AG09309 (cell line): ENCODE data around the gene CNOT3.
"Not testable (repeated sequence)": the region's sequence is repeated elsewhere in the genome, so short reads cannot be mapped to it uniquely, and the experiment has no call there.

Experiments
- DNase-seq: peaks from one replicate; pipeline ENCODE4 v3.0.0-alpha.2; 2010; ENCODE audit warnings: low read depth
- H3K4me3 ChIP-seq: 2 replicates; pipeline ENCODE4 v1.5.1; 2011; ENCODE audit warnings: mild to moderate bottlenecking, low read depth, low read length, moderate library complexity; ENCODE audit not compliant: control insufficient read depth
- TF ChIP-seq, protein P1 (sequence below): IDR thresholded peaks from 2 replicates; pipeline ENCODE4 v1.5.1; 2011; ENCODE audit warnings: mild to moderate bottlenecking, low read depth, low read length, inconsistent platforms; ENCODE audit not compliant: insufficient read depth, control insufficient read depth; ENCODE audit errors: missing control alignments

Gene CNOT3

DNA sequence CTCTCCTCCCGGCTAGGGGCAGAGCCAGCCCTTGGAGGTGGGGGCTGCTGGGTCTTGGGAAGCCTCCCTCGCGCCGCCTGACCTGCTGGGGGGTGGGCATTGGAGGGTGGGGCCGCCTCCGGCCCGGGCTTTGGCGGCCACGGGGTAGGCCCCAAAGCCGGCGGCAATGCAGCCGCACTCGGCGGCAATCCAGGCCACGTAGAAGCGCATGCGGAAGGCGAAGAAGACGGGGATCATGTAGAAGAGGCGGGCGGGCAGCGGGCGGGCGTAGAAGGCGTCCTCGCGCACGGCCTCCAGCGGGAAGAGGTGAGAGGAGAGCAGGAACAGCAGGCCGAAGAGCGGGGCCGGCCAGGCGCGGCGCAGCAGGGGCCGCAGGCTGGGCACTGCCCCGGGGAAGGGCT is 43.1 kb downstream of the CNOT3 start:
- TF ChIP-seq, protein P1, sequence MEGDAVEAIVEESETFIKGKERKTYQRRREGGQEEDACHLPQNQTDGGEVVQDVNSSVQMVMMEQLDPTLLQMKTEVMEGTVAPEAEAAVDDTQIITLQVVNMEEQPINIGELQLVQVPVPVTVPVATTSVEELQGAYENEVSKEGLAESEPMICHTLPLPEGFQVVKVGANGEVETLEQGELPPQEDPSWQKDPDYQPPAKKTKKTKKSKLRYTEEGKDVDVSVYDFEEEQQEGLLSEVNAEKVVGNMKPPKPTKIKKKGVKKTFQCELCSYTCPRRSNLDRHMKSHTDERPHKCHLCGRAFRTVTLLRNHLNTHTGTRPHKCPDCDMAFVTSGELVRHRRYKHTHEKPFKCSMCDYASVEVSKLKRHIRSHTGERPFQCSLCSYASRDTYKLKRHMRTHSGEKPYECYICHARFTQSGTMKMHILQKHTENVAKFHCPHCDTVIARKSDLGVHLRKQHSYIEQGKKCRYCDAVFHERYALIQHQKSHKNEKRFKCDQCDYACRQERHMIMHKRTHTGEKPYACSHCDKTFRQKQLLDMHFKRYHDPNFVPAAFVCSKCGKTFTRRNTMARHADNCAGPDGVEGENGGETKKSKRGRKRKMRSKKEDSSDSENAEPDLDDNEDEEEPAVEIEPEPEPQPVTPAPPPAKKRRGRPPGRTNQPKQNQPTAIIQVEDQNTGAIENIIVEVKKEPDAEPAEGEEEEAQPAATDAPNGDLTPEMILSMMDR: no peak

DNA sequence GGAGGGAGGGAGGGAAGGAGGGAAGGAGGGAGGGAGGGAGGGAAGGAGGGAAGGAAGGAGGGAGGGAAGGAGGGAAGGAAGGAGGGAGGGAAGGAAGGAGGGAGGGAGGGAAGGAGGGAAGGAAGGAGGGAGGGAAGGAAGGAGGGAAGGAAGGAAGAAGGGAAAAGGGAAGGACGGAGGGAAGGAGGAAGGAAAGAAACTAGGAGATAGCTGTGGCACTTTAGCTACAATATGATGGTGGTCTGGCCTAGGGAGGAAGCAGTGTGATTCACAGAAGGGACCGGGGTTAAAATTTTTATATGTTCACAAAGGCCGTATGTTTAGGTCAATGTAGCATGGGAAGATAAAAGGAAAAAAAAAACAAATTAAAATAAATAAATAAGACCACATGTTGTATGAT is 44.3 kb downstream of the CNOT3 start:
- DNase-seq, H3K4me3 ChIP-seq: not testable (repeated sequence)

More for the DNA sequence above, 43.1 kb downstream of the CNOT3 start:
- no peak overlapping the region for H3K4me3 ChIP-seq
- DNase-seq: no peak

DNA sequence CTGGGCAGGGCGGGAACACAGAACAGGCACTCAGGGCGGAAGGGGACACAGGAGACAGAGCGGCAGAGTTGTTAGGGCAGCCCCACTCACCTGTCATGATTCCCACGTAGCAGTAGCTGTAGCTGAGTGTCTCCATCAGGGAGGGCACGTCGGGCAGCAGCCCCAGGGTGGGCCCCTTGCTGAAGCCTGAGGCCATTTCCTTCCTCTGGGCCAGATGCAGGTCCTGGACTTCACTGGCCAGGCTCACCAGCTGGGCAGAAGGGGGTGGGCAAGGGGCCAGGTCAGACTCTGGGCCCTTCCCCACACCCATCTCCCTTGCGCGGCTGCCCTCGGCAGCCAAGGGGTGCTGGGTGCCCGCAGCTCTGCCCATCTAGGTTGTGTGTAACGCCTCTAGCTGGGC is 45.9 kb downstream of the CNOT3 start:
- H3K4me3 ChIP-seq: no peak overlapping the region
- TF ChIP-seq, protein P1: no peak
- no peak for DNase-seq

DNA sequence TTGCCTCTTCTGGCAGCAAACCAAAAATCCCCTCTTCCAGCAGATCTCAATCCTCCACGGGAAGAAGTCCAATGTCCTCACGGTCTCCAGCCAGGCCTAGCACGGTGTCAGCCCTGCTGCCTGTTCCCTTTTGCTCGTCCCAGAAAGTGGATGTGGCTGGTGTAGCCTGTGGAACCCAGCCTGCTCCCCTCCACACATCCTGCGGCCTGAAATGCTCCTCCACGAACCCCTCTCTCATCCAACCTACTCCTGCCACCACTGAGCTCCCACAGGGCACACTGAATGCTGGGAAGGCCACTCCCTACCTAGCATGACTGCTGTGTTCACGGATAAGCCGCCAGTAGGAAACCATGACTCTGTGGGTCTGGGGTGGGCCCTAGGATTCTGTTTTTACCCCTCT is 48.8 kb downstream of the CNOT3 start:
- no peak overlapping the region for H3K4me3 ChIP-seq
- TF ChIP-seq, protein P1: no peak
- no peak for DNase-seq

DNA sequence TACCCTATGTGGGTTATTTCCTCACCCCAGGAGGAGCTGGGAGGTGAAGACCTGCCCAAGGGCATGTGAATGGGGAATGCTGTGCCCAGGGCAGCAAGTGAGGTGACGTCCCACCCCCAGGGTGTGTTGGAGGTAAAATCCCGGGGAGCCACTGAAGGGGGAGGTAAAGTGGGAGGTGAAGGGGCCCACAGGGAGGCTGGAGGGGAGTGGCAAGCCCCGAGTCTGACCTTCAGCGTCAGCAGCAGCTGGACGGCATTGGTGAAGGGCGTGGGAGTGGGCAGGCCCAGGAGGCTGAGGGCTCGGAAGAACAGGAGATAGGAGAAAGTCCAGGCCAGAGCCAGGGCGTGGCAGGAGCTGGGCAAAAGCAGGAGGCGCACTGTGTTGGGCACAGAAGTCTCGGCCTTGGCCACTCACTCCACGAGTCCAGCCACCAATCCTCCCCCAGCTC is 49.4 kb downstream of the CNOT3 start:
- H3K4me3 ChIP-seq: no peak overlapping the region
- DNase-seq: no peak
- TF ChIP-seq, protein P1: no peak

DNA sequence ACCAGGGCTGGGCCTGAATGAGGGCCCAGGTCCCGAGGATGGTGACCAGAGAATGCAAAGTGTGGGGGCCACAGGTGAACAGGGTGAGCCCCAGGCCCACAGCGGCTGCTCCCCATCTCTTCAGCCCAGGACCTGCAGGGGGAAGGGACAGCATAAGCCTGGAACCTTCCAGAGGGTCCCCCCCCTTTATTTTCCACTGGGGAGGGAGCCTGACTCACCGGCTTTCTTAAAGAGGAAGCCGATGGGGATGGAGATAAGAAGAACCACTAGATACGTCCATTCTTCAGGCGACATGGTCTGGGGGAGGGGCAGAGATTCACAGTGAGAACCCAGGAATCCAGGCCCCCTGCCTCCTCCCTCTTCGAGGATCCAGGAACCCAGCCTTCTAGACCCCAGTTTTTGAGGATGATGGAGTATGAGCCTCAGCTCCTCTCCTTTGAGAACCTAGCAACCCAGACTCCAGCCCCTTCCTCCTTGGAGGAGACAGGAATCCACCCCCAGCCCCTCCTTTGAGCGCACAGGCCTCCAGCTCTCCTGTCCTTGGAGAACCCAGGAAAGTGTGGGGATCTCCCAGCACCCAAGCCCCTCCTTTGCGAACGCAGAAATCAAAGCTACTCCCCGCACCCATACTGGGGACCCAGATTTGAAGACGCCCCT is 50.8 kb downstream of the CNOT3 start:
- no peak for DNase-seq
- peak overlapping the region; percentile 85 for H3K4me3 ChIP-seq
- TF ChIP-seq, protein P1: no peak

DNA sequence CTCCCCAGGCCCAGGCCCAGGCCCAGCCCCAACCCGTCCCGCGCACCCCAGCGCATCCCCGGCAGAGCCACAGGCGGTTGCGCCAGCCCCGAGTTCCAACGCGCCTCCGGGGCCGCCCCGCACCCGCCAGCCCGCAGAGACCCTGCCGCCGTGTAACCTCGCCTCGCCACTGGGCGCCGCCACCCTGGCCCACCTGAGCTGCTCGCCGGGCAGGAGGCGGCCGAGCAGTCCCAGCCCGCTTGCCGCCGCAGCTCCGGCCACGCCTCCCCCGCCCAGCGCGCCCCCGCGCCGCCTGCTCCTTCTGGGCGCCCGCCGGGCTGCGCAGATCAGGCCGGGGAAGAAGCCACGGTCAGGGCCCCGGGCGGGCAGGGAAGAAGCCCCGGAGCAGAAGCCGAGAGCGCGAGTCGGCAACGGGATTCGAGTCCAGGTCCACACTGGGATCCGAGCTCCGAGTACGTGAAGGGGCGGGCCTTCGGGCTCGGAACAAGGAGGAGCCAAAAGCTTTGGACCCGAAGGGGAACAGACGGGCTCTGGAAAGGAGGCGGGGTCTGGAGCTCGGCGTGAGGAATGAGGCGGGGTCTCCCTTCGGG is 51.7 kb downstream of the CNOT3 start, which contains the start of gene MBOAT7:
Gene MBOAT7, minus strand, starts transcription at position 436 of the 590 bp plus-strand sequence. CDS start 1,072 bp downstream, outside the sequence.
- DNase-seq: no peak
- TF ChIP-seq, protein P1: no peak

More for the DNA sequence above, 51.7 kb downstream of the CNOT3 start, which contains the start of gene MBOAT7:
- H3K4me3 ChIP-seq: peak within 1 kb of the TSS; percentile 85
